DMS153 (cell line): ENCODE measurements around the gene DDX60.
"Not testable (repeated sequence)": the region's sequence is repeated elsewhere in the genome, so short reads cannot be mapped to it uniquely, and the experiment has no call there.

Source experiments
- DNase-seq: peaks from one replicate; lab custom pipeline; 2025; lab: John Stamatoyannopoulos, UW

The DDX60 gene

DNA sequence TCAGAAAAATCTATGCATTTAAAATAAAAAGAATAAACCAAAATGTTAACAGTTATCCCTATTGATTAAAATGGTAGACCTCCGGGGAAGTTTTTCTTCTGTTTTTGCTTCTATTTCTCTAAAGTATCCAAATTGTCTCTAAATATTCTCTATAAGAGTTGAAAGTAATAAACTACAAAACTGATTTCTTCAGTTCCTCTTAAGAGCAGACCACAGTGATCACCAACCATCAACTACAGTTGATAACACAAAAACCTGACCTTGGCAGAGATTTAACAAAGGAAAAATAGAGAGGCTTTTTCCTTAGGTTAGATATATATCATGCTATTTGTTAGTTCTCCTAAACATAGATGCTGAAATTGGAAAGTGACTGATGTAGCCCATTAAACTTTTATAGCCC lies 27.3 kb downstream of the DDX60 start:
- DNase-seq: no peak

- DNase-seq: not testable (repeated sequence)
Observed at GRCh38 chr4:168285850-168286249, 32.7 kb downstream of the DDX60 start.

GRCh38 chr4:168279556-168279955 lies 39.0 kb downstream of the DDX60 start:
- DNase-seq: no peak

DNA sequence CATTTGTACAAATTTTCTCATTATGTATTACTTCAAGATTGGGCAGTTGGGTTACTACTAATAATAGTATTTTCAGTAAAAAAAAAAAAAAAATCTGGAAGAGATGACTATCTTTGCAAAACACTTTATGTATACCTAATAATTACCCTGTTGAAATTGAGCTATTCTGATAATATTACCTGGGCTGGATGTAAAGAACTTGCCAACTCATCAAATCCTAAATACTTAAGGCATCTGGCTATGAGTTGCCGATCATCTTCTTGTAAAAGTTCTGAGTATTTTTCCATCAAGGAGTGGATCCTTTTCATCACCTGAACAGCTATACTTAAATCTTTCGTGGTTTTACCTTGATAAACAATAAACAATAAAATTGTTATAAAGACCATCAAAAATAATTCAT lies 42.7 kb downstream of the DDX60 start:
- no peak for DNase-seq

- no peak for DNase-seq
Observed at GRCh38 chr4:168274871-168275270, 43.7 kb downstream of the DDX60 start.

DNA sequence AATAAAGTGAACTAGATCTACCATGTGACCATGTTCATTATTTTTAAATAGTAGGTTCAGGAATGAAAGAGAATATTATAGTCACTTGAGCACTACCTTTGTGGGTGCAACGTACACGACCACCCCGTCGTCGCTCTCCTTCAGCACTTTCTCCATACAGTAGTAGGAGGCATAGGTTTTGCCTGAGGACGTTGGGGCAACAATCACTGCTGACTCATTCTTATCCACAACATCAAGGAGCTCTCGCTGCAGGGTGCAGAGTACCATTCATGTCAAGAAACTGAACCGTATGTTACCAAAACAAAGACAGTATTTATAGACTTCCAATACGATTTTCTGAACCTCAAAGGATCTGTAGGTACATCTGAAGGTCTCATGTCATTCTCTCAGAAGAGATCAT lies 44.7 kb downstream of the DDX60 start:
- no peak for DNase-seq

- DNase-seq: no peak
Observed at GRCh38 chr4:168272488-168272887, 46.1 kb downstream of the DDX60 start.

- peak; percentile 64 for DNase-seq
Observed at GRCh38 chr4:168269896-168270295, 48.7 kb downstream of the DDX60 start.

DNA sequence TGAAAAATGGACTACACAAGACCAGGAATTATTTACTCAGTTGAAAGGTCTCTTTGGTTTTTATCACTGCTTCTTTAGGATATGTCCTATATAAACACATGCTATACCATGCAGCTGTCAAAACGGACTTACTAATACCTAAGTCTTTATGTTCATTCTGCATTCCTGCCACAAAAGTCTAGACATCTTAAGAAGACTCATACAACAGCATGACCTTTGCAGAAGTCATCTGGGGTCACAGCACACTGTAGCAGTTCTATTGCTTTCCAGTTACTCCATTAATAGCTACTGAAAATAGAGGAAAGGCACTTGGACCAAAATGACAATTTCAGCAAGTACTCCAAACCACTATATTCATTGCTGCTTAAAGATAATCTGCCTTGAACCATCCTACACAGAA lies 53.2 kb downstream of the DDX60 start:
- DNase-seq: no peak

DNA sequence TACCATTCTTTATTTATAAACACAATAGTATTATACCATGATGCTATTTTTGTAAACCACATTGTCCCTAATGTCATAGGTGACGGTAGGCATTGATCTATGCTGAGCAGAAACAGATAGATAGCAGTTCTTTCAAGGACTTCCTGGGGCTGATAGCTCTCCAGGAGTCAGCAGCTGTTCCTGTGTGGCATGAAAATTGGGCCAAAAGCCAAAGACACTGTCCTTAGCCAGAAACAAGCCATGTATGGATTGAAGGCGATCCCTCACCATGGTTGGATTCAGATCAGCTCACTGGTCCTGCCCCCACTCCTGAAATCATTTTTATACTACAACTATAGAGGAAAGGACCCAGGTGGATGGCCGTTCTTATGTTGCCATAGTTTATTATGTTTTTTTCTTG lies 53.6 kb downstream of the DDX60 start:
- DNase-seq: peak; percentile 71

GRCh38 chr4:168263039-168263438 lies 55.5 kb downstream of the DDX60 start:
- DNase-seq: no peak

GRCh38 chr4:168259096-168259495 lies 59.5 kb downstream of the DDX60 start:
- DNase-seq: no peak

GRCh38 chr4:168257768-168258167 lies 60.8 kb downstream of the DDX60 start:
- DNase-seq: no peak

DNA sequence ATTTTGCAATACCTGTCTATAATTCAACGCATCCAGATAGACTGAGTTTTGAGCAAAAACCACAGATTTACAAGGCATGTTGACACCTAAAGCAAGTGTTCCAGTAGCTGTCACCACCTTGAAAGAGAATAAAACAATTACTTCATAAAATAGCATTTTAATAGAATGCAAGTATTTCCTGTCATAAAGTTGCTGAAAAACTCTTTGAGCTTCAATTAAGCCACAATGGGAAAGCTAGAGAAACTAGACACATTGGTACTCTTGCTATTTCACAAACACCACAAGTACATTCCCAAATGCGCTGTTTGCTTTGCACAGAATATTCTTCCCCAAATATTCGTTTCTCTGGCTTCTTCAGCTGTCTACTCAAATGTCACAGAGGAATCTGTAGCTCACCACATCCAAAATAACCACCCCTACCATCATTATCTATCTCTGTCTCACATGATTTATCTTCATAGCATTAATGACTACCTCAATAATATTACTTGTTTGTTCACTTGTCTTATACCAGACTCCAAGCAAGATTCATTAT lies 70.3 kb downstream of the DDX60 start:
- DNase-seq: no peak

DNA sequence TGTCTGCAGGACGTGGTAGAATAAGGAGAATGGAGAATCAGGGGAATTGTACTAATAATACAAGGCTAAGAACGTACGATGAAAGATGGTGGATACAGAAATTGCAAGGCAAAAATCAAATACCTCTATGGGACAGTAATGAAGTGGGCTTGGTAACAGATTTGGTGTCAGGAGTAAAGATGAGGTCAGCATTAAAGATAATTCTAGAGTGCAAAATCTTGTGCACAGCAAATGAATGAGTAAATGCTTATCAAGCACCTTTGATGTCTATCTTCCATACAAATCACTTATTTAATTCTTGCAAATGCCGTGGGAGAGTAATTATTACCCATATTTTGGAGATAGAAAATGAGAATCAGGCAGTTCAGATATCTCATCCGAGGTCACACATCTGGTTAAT lies 70.9 kb downstream of the DDX60 start:
- DNase-seq: no peak

GRCh38 chr4:168241953-168242352 lies 76.6 kb downstream of the DDX60 start:
- no peak for DNase-seq

GRCh38 chr4:168240821-168241220 lies 77.7 kb downstream of the DDX60 start:
- no peak for DNase-seq

GRCh38 chr4:168221301-168221700 lies 97.3 kb downstream of the DDX60 start:
- peak; percentile 72 for DNase-seq

GRCh38 chr4:168220893-168221292 lies 97.7 kb downstream of the DDX60 start:
- DNase-seq: no peak

DNA sequence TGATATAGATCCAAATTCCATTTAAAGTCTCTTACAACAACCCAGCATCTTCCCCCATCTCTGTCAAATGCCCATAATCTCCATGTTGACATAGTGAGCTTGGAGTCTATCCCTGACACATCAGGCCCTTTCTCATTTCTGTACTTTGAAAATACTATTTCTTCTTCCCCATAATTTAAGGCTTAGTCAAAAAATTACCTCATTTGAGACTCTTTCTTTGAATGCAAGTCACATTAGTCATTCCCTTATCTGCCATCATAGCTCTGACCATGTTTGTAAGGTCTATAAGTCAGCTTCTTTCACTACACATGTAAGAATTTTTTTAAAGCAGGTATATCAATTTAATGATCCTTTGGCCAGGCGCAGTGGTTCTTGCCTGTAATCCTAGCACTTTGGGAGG lies 99.9 kb downstream of the DDX60 start:
- DNase-seq: no peak

DNA sequence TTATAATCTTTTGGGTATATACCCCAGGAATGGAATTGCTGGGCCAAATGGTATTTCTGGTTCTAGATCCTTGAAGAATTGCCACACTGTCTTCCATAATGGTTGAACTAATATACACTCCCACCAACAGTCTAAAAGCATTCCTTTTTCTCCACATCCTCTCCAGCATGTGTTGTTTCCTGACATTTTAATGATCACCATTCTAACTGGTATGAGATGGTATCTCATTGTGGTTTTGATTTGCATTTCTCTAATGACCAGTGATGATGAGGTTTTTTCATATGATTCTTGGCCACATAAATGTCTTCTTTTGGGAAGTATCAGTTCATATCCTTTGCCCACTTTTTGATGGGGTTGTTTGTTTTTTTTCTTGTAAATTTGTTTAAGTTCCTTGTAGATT lies 105.0 kb downstream of the DDX60 start:
- not testable (repeated sequence) for DNase-seq

- DNase-seq: no peak
Observed at GRCh38 chr4:168212656-168213055, 105.9 kb downstream of the DDX60 start.

DNA sequence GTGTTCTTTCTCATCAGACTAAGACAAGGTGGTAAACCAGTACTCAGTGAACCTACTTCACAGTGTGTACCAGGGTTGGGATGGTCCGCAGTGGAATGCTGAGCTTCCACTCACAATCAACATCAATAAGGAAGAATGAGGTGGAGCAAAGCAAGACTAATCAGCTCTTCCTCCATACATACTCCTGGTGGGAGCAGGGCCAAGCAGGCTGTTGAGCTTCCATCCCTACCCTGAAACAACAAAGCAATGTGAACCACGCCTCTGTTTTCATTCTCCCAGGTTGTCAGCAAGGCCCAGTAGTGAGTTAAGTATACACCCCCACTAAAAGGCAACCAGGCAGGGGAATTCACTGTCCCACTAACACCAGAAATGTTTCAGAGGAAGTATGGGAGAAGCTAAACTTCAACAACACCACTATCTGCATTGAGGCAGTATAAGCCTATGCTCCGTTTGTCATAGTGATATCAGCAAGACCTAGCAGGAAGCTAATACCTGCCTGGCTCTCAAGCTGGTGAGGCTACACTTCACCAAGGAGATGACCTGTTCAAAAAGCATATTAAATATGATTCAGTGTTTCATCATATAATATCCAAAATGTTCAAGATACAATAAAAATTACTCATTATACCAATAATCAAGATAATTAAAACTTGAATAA lies 109.5 kb downstream of the DDX60 start:
- DNase-seq: no peak

- no peak for DNase-seq
Observed at GRCh38 chr4:168203233-168203911, 115.2 kb downstream of the DDX60 start.
